IPS DF 6.9 (cell line): ENCODE results near the gene GPR153.

ENCODE experiments used
- DNase-seq: peaks from one replicate; pipeline ENCODE4 v3.0.0-alpha.2; 2013; ENCODE audit warnings: low read depth, low spot score
- H3K27ac ChIP-seq: one replicate; pipeline ENCODE4 v1.5.1; 2013; ENCODE audit warnings: low read length, control low read depth
- H3K27me3 ChIP-seq: 2 replicates; pipeline ENCODE4 v1.6.1; 2013; ENCODE audit warnings: mild to moderate bottlenecking, low read length; ENCODE audit not compliant: control insufficient read depth, insufficient read depth
- H3K36me3 ChIP-seq: 2 replicates; pipeline ENCODE4 v1.6.1; 2013; ENCODE audit warnings: low read length; ENCODE audit not compliant: control insufficient read depth, insufficient read depth
- H3K4me1 ChIP-seq: 2 replicates; pipeline ENCODE4 v1.6.1; 2013; ENCODE audit warnings: low read length; ENCODE audit not compliant: control insufficient read depth, insufficient read depth
- H3K4me3 ChIP-seq: 2 replicates; pipeline ENCODE4 v1.5.1; 2013; ENCODE audit warnings: mild to moderate bottlenecking, low read length
- H3K9me3 ChIP-seq: 2 replicates; pipeline ENCODE4 v1.6.1; 2013; ENCODE audit warnings: low read length, inconsistent platforms; ENCODE audit not compliant: control insufficient read depth, insufficient read depth
- WGBS: extraction: QIAGEN DNeasy Blood & Tissue Kit; methylation state at CpG from one replicate; pipeline ENCODE4 v1.1.7; 2013; ENCODE audit warnings: mixed read lengths, missing lambda C conversion rate; ENCODE audit not compliant: insufficient read length, insufficient coverage; 5-methylcytosine and 5-hydroxymethylcytosine counted together

GPR153 gene

GRCh38 chr1:6243053-6243834 lies 17.7 kb downstream of the GPR153 start:
- Histone ChIP-seq H3K4me1 (peaks cover 16% of the 10 kb centered on the region), H3K27ac (no peak overlapping the region), H3K27me3 (no peaks in the 10 kb centered on the region; the same call in 1 of the 2 replicates), H3K4me3 (peak overlapping the region; percentile 73; the same call in 1 of the 2 replicates), H3K36me3 (no peaks in the 10 kb centered on the region), H3K9me3 (no peaks in the 10 kb centered on the region)
- DNase-seq: no peak
- no CpG with 5 or more reads among the region's 20 CpGs for WGBS

DNA sequence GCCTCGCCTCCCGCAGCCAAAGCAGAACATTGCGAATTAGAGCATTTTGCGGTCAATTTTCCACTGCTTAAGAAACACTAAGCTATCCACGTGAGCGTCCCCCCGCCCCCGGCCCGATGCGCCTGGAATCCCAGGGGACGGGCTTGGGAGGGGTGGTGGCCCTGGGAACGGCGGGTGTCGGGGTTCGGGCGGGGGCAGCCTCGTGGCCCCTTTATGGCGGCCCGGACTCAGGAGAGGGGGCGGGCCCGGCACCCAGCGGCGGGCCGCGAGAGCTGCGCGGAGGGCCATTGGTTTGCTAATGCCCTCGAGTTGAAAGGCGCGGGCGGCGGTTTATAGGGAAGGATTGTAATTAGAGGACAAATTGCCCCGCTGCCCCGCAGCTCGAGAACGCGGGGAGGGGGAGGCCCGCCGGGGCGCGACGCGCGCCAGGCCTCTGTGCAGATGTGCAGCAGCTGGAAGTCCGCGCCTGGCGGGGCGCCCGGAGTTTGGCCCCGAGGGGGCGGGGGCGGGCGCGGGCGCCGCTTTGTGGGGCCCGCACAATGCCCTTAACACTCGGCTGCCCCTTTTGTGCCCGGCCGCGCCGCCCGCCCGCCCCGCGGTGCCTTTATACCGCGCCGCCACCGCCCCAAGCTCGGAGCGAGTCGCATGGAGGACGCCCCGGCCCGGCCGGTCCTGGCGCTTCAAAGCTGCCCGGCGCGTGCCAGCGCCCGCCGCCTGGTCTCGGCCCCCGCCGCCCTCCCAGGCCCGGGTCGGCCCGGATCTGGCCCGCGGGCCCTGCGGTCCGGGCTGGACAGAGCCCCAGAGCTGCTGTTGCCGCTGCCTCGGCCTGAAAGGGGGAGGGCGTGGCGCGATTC lies 18.8 kb downstream of the GPR153 start:
- Histone ChIP-seq H3K36me3 (no peaks in the 10 kb centered on the region), H3K4me3 (peak overlapping the region; percentile 15; the same call in 1 of the 2 replicates), H3K9me3 (no peaks in the 10 kb centered on the region), H3K27me3 (no peaks in the 10 kb centered on the region), H3K27ac (no peak overlapping the region), H3K4me1 (peaks cover 16% of the 10 kb centered on the region)
- DNase-seq: no peak
- no CpG with 5 or more reads among the region's 99 CpGs for WGBS

DNA sequence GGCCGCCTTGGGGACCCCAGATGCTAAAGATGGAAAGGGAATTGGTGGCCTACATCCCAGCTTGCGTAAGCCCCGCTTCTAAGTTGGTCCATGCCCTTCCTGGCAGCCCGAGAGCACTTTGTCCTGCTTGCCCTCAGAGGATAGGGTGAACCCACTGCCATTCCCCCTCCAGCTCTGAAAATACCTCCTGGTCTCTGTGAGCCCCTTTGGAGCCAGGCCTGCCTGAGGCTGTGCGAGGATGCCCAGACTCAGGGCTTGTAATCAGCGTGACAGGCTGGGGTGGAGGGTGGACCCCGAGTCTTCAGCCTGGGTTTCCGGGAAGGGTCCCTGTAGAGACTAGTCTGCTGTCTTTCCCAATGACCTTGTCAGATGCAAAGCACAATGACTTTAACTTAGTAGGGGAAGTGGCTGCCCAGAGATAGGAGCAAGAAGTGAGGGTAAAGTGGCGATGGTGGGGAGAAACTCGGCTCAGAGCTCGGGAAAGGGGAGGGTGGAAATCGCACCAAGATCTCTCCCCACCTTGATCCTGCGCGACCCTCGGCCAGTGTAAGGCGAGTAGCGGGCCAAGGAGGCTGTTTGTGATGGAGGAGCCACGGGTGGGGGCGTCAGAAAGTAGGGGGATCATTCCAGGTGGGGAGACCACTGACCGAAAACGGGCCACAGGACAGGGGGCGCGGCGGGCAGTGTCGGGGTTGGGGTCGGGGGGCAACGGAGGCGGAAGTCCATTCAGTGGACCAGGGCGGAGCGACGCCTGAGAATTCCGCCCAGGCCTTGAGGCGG lies 19.6 kb downstream of the GPR153 start:
- DNase-seq: no peak
- WGBS: no CpG with 5 or more reads among the region's 33 CpGs
- Histone ChIP-seq H3K27me3 (no peaks in the 10 kb centered on the region), H3K27ac (no peak overlapping the region), H3K9me3 (no peaks in the 10 kb centered on the region), H3K4me3 (no peak overlapping the region; the same call in 1 of the 2 replicates), H3K36me3 (no peaks in the 10 kb centered on the region), H3K4me1 (peaks cover 16% of the 10 kb centered on the region)

GRCh38 chr1:6239950-6240768 lies 20.7 kb downstream of the GPR153 start:
- WGBS: no CpG with 5 or more reads among the region's 17 CpGs
- H3K9me3 ChIP-seq: no peaks in the 10 kb centered on the region
- H3K36me3 ChIP-seq: no peaks in the 10 kb centered on the region
- no peak for DNase-seq
- no peaks in the 10 kb centered on the region for H3K27me3 ChIP-seq
- peaks cover 16% of the 10 kb centered on the region for H3K4me1 ChIP-seq
- H3K4me3 ChIP-seq: no peak overlapping the region
- no peak overlapping the region for H3K27ac ChIP-seq

DNA sequence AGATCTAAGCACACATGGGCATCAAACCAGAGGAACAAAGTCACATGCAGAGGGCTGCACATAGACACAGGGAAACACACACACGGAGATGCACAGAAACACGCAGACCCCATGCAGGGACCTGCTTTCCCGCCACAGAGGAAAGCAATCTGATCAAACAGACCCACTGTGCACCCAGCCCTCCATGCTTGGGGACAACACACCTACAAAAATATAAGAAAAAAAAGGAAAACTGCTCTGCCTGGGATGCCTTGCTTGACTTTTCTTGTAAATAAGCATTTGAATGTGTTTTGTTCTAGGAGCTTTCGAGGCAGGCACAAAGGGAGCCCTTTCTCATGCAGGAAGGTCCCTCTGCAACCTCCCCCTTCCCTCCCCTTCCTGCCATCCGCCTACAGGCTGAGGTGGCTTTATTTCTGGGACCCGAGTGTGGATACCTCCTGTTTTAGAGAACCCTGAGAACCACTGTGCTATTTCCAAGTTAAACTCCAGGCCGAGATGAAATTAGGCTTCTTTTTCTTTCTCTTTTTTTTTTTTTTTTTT lies 21.6 kb downstream of the GPR153 start:
- Histone ChIP-seq H3K9me3 (no peaks in the 10 kb centered on the region), H3K4me3 (no peak overlapping the region), H3K4me1 (peaks cover 18% of the 10 kb centered on the region), H3K36me3 (no peaks in the 10 kb centered on the region), H3K27ac (peak overlapping the region; percentile 22), H3K27me3 (no peaks in the 10 kb centered on the region)
- no peak for DNase-seq
- WGBS: no CpG with 5 or more reads among the region's 7 CpGs

DNA sequence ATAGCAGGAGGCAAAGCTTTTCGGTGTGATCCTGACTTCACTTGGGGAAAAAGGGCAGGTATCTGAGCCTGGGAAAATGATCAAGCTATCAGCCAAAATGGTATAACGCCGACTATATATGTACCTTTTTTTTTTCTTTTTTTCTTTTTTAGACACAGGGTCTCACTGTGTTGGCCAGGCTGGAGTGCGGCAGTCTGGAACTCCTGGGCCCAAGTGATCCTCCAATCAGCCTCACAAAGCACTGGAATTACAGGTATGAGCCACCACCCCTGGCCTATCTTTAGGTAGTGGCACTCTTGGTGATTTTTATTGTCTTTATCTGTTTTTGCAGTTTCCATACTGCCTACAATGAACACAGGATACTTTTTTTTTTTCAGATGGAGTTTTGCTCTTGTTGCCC lies 23.8 kb downstream of the GPR153 start:
- no peaks in the 10 kb centered on the region for H3K27me3 ChIP-seq
- WGBS: no CpG with 5 or more reads among the region's 4 CpGs
- no peaks in the 10 kb centered on the region for H3K9me3 ChIP-seq
- no peak overlapping the region for H3K4me3 ChIP-seq
- H3K27ac ChIP-seq: no peak overlapping the region
- H3K4me1 ChIP-seq: peaks cover 9% of the 10 kb centered on the region
- no peak for DNase-seq
- H3K36me3 ChIP-seq: peaks cover 2% of the 10 kb centered on the region; the same call in 1 of the 2 replicates

- H3K36me3 ChIP-seq: peaks cover 5% of the 10 kb centered on the region; the same call in 1 of the 2 replicates
- H3K4me3 ChIP-seq: peak overlapping the region; percentile 98
- no peak for DNase-seq
- peaks cover 3% of the 10 kb centered on the region; the same call in 1 of the 2 replicates for H3K4me1 ChIP-seq
- no peaks in the 10 kb centered on the region for H3K27me3 ChIP-seq
- WGBS: no CpG with 5 or more reads among the region's 30 CpGs
- H3K27ac ChIP-seq: no peak overlapping the region
- no peaks in the 10 kb centered on the region for H3K9me3 ChIP-seq
Observed at GRCh38 chr1:6235296-6235677, 25.6 kb downstream of the GPR153 start.

DNA sequence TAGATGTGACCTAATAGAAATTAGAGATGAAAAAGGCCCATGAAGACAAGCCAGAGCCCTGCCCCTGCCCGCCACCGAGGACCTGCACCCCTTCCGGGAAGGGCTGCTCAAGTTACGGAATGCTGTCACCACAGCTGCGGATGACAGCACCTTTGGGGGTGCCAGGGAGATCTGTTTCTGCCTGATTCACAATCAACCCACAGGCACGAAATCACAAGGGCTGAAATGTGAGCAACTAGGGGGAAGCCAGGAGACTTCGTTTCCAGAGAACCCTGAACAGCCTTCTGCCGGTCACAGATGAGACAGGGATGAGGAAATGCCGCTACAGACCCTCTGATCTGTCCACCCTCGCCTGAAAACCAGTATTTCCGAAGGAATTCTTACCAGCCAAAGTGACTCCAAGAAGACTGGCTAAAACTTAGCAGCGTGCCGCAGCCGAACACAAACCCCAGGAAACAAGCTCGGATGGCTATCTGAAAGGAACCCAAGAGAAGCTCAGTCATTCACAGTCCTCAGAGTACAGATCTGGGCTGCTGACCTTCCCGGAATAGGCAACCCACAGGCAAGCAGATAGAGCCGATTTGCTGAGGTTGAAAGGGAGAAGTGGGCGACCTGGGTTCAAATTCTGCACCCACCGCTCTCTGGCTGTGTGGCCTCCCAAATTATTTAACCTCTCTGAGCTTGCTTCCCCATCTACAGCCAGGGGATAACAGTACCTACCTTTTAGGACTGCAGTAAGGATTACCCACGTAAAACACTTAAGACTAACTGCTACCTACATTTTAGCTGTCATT lies 26.2 kb downstream of the GPR153 start:
- H3K9me3 ChIP-seq: no peaks in the 10 kb centered on the region
- no CpG with 5 or more reads among the region's 20 CpGs for WGBS
- peaks cover 3% of the 10 kb centered on the region; the same call in 1 of the 2 replicates for H3K4me1 ChIP-seq
- H3K4me3 ChIP-seq: peak overlapping the region; percentile 98; the same call in 1 of the 2 replicates
- peaks cover 5% of the 10 kb centered on the region; the same call in 1 of the 2 replicates for H3K36me3 ChIP-seq
- H3K27ac ChIP-seq: no peak overlapping the region
- no peaks in the 10 kb centered on the region for H3K27me3 ChIP-seq
- no peak for DNase-seq

- Histone ChIP-seq H3K4me3 (no peak overlapping the region), H3K27ac (no peak overlapping the region), H3K4me1 (peaks cover 3% of the 10 kb centered on the region; the same call in 1 of the 2 replicates), H3K27me3 (no peaks in the 10 kb centered on the region), H3K9me3 (no peaks in the 10 kb centered on the region), H3K36me3 (peaks cover 5% of the 10 kb centered on the region; the same call in 1 of the 2 replicates)
- WGBS: no CpG with 5 or more reads among the region's 1 CpG
- no peak for DNase-seq
Observed at GRCh38 chr1:6233376-6233775, 27.5 kb downstream of the GPR153 start.
